Stomach (tissue), 4 donors: ENCODE data around the gene BPIFB3.

Experiments
- CTCF ChIP-seq, 7 experiments: fragments of 450-650 bp in 4 of 7; fragments of 200-600 bp in 3 of 7; sonication (generic) in 3 of 7; IDR thresholded peaks; one replicate each; pipeline ENCODE4 v1.5.1; 2016 to 2019; ENCODE audit warnings: antibody characterized with exemption in 7 of 7, control low read depth in 2 of 7, mild to moderate bottlenecking in 1 of 7
- EP300 ChIP-seq: sonication (generic); formaldehyde crosslinking; IDR thresholded peaks from one replicate; pipeline ENCODE4 v1.6.1; 2017; ENCODE audit warnings: antibody characterized with exemption

GRCh38 chr20:33042983-33043730, 10.5 kb upstream of the BPIFB3 start:
- TF ChIP-seq CTCF (IDR thresholded peaks at IDR 0.05), result no peak
- no peak for TF ChIP-seq EP300
